GM21423 (cell line): ENCODE data around the gene TRIM61.
"Not testable (repeated sequence)": the region's sequence is repeated elsewhere in the genome, so short reads cannot be mapped to it uniquely, and the experiment has no call there.

Experiments
- ATAC-seq: cut with Tn5 transposase; IDR thresholded peaks from one replicate; pipeline ENCODE4 v1.9.1; 2021; ENCODE audit warnings: mild to moderate bottlenecking, moderate library complexity; ENCODE audit not compliant: unreplicated experiment

Gene TRIM61

DNA sequence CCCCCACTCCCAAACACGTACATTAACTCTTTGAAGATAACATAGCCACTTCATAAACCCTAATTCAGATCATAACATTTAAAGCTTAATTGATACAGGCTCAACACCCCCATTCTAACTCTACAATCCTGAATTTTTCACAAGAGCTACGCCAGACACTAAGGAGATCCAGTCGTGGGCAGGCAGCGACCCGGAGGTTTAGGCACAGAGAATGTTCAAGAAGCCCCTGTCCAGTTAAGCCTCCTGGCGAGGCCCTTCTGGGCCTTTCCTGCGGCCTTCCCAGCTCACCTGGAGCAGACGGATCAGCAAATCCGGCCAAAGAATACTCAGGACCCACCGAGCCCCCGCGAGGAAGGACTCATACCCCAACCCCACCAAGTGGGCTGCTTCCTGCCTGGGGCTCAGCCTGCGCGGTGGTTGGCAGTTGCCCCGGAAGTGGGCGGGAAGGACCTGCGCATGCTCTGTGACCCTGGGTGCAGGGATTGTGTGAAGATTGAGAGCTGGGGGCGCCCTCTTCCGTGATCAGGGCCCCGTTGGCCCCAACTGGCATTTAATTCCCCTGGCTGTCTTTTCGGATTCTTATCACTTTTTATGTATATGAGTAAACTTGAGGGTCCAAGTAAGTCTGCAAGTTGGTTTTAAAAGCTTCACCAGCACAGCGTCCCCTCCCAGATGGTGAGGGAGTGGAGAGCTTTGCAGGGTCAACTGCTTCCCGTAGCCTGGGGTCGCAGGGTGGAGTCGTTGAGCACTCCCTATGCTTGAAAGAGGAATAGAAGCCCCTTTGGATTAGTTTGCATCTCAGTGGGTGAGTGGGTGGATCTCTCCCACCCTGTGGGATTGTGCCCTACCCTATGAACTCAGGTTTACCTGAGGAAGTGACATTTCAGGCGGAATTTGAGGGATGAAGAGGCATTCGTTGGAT lies at the start of gene TRIM61:
TRIM61 (minus strand) TSS at position 415 of the 922 bp plus-strand sequence. CDS start 7,655 bp downstream, outside the sequence.
- ATAC-seq, result peak; percentile 99

DNA sequence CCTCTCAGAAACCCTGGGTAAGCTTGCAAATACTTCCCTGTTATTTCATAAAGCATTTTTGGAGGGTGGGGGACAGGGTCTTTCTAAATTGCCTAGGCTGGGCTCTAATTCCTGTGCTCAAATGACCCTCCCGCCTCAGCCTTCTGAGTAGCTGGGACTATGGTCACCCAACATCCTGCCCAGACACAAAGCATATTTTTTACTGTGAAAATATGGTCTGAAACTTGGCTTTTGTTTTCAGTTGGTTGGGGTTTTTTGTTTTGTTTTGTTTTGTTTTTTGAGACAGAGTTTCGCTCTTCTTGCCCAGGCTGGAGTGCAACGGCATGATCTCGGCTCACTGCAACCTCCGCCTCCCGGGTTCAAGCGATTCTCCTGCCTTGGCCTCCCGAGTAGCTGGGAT lies 48.3 kb upstream of the TRIM61 start:
- ATAC-seq, result not testable (repeated sequence)

DNA sequence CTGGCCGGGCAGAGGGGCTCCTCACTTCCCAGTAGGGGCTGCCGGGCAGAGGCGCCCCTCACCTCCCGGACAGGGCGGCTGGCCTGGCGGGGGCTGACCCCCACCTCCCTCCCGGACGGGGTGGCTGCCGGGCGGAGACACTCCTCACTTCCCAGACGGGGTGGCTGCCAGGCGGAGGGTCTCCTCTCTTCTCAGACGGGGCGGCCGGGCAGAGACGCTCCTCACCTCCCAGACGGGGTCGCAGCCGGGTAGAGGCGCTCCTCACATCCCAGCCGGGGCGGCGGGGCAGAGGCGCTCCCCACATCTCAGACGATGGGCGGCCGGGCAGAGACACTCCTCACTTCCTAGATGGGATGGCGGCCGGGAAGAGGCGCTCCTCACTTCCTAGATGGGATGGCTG lies 42.5 kb upstream of the TRIM61 start:
- not testable (repeated sequence) for ATAC-seq

DNA sequence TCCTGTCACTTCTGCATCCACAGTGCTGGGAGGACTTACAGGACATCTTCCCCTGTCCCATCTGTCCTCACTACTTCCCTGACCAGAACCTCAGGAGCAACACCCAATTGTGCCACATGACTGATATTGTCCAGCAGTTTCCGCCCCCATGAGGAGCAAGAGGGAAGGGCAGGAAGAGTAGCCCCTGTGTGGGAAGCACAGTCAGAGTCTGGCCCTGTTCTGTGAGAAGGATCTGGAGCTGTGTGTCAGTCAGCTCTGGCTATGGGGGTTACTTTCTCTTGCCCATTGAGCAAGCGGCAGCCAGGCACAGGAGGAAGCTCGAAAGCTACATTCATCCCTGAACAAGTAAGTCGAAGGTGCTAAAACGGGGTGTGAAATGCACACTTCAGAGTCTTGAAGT lies 39.5 kb upstream of the TRIM61 start:
- peak; percentile 44 for ATAC-seq

DNA sequence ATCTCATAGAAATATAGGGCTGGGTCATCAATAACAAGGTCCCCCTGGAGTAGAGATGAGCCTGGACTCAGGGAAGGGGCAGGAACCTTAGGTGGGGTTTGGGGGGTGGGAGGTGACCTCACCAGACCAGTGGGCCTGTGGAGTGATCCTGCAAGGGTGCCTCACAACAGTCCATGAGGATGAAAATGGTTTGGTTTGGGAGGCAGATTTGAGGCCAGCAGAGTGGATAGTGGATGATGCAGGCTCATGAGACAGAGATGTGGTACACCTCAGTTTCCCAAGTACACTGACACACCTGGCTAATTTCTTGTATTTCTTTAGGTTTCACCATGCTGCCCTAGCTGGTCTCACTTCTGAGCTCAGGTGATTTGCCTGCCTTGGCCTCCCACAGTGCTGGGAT lies 36.2 kb upstream of the TRIM61 start:
- ATAC-seq, result no peak

DNA sequence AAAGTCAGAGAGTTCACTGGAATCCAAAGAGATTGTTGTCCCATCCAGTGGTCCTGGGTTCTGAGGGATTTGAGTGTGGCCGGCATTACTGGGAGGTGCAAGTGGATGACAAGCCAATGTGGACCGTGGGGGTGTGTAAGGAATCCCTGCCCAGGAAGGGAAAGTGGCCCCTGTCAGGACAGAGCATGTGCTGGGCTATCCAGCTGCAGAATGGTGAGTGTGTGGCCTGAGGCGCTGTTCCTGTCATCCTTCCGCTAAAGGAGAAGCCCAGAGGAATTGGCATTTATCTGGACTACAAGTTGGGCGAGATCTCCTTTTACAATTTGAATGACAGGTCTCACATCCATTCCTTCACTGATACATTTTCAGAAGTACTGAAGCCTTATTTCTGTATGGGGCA lies 33.9 kb upstream of the TRIM61 start:
- ATAC-seq, result no peak

DNA sequence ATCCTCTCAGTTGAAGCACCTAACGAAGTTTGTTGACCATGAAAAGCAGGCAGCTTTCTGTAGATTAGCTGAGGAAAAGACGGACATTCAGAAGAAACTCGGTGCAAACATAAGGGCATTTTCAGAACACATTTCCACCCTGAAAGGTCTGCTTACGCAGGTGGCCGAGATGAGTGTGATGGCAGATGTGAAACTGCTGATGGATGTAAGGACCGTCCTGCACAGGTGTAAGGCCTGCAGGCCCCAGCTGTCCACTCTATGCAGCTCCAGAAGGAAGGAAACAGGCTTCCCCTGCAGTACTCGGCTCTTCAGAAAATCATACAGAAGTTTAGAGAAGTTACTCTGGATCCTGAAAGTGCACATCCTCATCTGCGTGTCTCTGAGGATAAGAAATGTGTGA lies 33.5 kb upstream of the TRIM61 start:
- no peak for ATAC-seq

DNA sequence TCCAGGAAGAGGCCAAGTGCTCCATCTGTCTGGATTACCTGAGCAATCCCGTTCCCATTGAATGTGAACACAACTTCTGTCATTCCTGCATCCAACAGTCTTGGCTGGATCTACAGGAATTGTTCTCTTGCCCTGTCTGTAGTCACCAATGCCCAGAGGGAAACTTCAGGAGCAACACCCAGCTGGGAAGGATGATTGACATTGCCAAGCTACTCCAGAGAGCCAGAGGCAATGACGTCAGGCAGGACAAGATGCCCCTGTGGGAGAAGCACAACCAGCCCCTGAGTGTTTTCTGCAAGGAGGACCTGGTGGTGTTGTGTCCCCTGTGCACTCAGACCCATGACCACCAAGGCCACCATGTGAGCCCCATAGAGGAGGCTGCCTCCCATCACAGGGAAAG lies 33.0 kb upstream of the TRIM61 start:
- no peak for ATAC-seq

DNA sequence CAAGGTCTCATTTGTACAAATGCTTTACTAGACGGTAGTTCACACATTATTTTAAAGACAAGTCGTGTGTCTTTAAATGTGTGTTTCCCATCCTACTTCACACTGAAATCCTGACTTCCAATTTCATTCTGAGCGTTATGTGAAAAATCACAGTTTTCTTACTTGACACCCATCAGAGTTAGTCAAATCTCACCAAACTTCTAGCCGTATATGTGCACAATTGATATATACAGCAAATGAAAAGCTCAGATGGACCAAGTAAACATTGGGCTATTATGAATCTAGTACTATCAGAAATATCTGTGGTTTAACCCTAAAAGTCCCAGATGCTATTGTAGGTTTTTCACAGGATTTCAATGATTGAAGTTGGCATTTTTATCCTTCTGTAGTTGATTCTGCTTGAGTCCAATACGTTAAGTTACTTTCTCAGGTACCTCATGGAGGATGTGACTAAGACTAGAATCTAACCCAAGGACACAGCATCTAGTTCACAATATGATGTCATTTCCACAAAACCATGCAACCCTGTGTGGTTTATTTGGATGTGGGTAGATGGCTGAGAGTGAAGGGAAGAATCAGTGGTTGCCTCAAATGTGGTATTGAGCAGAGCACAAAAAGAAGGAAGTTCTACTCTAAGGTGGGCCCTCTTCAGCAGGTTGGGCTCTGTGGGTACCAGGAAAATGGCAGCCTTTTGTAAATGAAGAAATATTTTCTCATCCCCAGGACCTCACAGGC lies 32.2 kb upstream of the TRIM61 start:
- peak; percentile 64 for ATAC-seq

DNA sequence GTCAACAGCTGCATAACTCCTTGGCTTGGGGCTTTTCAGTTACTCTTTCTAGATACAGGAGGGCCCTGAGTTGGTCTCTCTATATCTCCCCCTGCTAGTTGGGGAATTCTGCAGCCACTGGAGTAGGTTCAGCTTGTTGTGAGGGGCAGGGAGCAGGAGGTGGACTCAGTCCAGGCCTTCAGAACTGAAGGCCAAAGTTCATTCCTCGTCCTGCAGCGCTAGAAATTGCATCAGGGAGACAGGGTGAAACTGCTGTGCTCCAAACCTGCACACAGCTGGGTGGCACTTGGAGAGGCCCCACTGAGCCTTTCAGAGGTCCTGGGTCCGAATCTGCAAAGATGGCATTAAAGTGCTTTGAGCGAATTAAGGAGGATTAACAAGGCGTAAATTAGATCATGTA lies 29.4 kb upstream of the TRIM61 start:
- ATAC-seq, result no peak

DNA sequence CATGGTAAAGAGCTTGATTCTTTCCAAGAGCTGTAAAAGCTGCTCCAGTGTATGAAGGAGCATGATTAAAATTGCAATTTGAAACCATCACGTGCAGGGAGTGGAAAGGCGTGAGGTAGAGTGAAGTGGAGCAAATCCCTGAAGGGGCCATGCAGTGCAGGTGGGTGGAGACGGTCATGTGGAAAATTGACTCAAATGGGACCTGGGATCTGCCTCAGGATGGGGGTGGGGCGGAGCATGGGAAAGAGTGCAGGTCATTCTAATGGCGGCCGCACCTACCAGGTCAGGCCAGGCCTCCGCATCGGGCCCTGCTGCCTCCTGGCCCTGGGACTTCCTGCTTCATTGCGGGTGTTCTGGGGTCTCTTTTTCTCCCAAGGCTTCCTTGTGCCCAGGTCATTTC lies 29.0 kb upstream of the TRIM61 start:
- no peak for ATAC-seq

DNA sequence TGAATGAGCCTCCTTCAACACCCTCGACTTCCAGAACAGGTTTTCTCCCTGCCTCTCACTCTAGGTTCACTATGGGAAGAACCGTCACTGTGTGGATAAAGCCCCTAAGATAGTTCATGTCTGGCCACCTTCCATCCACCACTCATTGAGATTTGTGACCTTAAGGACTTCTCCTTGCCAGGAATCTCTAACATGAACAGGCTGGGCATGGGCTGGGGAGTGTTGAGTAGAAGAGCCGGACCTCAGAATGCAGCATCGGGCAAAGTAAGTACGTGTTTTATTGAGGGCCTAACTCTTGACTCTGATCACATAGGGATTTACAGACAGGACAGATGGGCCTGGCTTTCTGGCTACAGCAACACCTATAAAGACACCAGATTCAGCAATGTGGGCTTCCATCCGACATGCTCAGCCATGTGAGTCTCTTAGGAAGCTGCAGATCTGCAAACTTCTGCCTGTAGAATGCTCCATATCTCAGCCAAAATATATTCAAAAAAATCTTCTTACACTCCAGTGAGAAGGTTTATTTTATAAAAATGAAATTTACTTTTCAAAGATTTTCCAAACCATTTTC lies 28.0 kb upstream of the TRIM61 start:
- no peak for ATAC-seq

DNA sequence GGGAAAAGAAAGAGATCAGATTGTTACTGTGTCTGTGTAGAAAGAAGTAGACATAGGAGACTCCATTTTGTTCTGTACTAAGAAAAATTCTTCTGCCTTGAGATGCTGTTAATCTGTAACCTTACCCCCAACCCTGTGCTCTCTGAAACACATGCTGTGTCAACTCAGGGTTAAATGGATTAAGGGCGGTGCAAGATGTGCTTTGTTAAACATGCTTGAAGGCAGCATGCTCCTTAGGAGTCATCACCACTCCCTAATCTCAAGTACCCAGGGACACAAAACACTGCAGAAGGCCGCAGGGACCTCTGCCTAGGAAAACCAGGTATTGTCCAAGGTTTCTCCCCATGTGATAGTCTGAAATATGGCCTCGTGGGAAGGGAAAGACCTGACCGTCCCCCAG lies 24.5 kb upstream of the TRIM61 start:
- not testable (repeated sequence) for ATAC-seq

DNA sequence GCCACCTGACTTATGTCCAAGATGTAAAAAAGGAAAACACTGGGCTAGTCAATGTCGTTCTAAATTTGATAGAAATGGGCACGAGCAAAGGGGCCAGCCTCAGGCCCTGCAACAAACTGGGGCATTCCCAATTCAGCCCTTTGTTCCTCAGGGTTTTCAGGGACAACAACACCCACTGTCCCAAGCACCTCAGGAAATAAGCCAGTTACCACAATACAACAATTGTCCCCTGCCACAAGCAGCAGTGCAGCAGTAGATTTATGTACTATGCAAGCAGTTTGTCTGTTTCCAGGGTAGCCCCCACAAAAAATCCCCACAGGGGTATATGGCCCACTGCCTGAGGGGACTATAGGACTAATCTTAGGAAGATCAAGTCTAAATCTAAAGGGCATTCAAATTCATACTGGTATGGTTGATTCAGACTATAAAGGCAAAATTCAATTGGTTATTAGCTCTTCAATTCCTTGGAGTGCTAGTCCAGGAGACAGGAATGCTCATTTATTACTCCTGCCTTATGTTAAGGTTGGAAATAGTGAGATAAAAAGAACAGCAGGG lies 21.1 kb upstream of the TRIM61 start:
- not testable (repeated sequence) for ATAC-seq

DNA sequence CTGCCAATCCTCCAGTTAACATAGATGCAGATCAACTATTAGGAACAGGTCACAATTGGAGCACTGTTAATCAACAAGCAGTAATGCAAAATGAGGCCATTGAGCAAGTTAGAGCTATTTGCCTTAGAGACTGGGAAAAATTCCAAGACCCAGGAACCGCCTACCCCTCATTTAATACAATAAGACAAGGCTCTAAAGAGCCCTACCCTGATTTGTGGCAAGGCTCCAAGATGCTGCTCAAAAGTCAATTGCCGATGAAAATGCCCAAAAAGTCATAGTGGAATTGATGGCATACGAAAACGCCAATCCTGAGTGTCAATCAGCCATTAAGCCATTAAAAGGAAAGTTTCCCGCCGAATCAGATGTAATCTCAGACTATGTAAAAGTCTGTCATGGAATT lies 20.5 kb upstream of the TRIM61 start:
- no peak for ATAC-seq

DNA sequence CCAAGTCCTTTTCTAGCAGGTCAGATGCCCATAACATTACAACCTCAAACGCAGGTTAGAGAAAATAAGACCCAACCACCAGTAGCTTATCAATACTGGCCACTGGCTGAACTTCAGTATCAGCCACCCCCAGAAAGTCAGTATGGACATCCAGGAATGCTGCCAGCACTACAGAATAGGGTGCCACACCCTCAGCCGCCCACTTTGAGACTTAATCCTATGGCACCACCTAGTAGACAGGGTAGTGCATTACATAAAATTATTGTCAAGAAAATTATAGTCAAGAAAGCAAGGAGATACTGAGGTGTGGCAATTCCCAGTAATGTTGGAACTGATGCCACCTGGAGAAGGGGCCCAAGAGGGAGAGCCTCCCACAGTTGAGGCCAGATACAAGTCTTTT lies 19.9 kb upstream of the TRIM61 start:
- ATAC-seq, result no peak

DNA sequence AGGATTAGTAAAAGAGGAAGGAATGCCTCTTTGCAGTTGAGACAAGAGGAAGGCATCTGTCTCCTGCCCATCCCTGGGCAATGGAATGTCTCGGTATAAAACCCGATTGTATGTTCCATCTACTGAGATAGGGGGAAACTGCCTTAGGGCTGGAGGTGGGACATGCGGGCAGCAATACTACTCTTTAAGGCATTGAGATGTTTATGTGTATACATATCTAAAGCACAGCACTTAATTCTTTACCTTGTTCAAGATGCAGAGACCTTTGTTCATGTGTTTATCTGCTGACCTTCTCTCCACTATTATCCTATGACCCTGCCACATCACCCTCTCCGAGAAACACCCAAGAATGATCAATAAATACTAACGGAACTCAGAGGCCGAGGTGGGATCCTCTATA lies 18.7 kb upstream of the TRIM61 start:
- not testable (repeated sequence) for ATAC-seq

DNA sequence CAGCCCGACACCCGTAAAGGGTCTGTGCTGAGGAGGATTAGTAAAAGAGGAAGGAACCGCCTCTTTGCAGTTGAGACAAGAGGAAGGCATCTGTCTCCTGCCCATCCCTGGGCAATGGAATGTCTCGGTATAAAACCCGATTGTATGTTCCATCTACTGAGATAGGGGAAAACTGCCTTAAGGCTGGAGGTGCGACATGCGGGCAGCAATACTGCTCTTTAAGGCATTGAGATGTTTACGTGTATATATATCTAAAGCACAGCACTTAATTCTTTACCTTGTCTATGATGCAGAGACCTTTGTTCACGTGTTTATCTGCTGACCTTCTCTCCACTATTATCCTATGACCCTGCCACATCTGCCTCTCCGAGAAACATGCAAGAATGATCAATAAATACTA lies 13.3 kb upstream of the TRIM61 start:
- ATAC-seq, result not testable (repeated sequence)

DNA sequence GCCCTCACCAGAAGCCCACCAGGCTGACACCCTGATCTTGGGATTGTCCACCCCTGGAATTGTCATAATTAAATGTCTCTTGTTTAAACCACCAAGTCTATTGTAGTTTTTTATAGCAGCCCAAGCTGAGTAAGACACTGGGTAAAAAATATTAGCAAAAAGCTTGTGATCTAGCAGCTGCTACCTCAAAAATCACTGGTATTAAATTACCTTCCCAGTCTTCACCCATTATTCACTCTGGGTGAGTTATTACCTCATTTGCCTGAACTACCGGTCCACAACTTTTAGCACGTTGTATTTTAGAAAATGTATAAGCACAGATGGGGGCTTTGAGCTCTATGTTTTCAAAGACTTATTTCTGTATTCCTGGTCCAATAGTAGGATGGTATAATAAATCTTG lies 12.0 kb upstream of the TRIM61 start:
- ATAC-seq, result no peak

DNA sequence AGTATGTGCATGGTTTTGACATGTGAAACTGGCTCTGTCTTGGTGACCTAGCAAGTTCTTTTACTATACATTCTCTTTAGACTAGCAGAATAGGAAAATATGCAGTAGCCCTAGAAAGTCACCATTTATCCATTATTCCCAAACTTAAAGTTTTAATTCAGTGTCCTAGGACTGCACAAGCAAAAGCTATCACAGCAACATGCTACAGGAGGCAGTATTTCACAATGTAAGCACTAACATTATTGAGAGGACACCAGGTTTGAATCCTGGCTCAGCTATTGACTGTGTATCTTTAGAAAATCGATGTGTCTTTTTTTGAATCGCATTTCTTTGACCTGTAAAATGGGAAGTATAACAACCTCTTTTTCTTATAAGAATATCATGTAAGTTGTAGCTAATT lies 5.5 kb downstream of the TRIM61 start:
- ATAC-seq, result not testable (repeated sequence)

DNA sequence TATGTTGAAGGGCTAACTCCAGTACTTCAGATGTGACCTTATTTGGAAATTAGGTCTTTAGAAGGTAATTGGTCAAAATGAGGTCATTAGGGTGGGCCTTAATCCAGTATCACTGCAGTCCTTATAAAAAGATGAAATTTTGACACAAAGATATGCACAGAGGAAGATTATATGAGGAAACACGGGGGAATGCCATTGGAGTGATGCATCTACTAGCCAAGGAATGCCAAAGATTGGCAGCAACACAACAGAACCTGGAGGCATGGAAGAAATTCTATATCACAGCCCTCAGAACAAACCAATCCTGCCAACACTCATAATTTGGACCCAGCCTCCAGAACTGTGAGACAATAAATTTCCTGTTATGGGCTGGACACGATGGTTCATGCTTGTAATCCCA lies 17.6 kb downstream of the TRIM61 start:
- ATAC-seq, result no peak
